Measurements from ENCODE around the gene PTPRG. TPM values are rescaled to one million over a fixed set of nuclear protein-coding genes. Genes with fewer than 3 reads are reported as not detected.
A peak's percentile ranks its signal among the peaks of the same experiment; 100 is the strongest.

PTPRG gene
- total and polyA plus RNA-seq, 2 of the 13 experiments (the other 11 are each of a cell fraction or from before 2014, with no cell fraction given), result 8.0 to 25.3 TPM

DNA sequence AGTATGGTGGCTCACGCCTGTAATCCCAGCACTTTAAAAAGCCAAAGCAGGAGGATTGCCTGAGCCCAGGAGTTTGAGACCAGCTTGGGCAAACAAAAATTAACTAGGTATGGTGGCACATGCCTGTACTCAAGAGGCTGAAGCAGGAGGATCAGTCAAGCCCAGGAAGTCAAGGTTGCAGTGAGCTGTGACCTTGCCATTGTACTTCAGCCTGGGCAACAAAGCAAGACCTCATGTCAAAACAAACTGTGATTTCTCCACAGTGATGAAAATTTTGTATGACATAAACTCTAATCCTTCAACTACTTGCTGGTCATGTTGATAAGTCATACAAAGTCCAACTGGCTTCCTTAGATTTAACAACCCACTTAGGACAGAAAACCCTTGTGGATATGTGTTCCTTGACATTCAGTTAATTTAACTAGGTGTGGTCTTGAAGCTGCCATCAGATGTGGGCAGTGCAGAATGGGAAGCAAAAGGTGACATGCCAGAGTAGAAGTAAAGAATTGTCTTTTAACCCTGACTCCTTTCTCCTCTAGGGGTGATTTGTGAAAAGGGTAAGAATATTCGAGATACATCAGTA lies 263.3 kb downstream of the PTPRG start (continued):
- TF ChIP-seq, protein P1, sequence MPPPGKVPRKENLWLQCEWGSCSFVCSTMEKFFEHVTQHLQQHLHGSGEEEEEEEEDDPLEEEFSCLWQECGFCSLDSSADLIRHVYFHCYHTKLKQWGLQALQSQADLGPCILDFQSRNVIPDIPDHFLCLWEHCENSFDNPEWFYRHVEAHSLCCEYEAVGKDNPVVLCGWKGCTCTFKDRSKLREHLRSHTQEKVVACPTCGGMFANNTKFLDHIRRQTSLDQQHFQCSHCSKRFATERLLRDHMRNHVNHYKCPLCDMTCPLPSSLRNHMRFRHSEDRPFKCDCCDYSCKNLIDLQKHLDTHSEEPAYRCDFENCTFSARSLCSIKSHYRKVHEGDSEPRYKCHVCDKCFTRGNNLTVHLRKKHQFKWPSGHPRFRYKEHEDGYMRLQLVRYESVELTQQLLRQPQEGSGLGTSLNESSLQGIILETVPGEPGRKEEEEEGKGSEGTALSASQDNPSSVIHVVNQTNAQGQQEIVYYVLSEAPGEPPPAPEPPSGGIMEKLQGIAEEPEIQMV (CRISPR knock-in tag; IDR thresholded peaks at IDR 0.05; ENCODE audit: low read depth), result no peak
- TF ChIP-seq ZIK1 (CRISPR knock-in tag; IDR thresholded peaks at IDR 0.05; ENCODE audit: borderline replicate concordance, low read depth) (no peak), ZMYM2 (CRISPR knock-in tag; IDR thresholded peaks at IDR 0.05) (peak; percentile 42; the same call in 1 of the 2 replicates), HNF4A (CRISPR knock-in tag; IDR thresholded peaks at IDR 0.05) (0 out of 2 replicates have a peak, but pooled peaks have one; percentile 12), ZNF781 (CRISPR knock-in tag; IDR thresholded peaks at IDR 0.05; ENCODE audit: borderline replicate concordance, not compliant biosample characterization) (no peak), SOX6 (IDR thresholded peaks at IDR 0.05) (no peak), SOX6 (CRISPR knock-in tag; IDR thresholded peaks at IDR 0.05) (0 out of 2 replicates have a peak, but pooled peaks have one; percentile 19), ZSCAN20 (CRISPR knock-in tag; IDR thresholded peaks at IDR 0.05; ENCODE audit: borderline replicate concordance) (no peak), REL (CRISPR knock-in tag; conservative IDR thresholded peaks at IDR 0.05) (no peak)
- TF ChIP-seq, protein P2, sequence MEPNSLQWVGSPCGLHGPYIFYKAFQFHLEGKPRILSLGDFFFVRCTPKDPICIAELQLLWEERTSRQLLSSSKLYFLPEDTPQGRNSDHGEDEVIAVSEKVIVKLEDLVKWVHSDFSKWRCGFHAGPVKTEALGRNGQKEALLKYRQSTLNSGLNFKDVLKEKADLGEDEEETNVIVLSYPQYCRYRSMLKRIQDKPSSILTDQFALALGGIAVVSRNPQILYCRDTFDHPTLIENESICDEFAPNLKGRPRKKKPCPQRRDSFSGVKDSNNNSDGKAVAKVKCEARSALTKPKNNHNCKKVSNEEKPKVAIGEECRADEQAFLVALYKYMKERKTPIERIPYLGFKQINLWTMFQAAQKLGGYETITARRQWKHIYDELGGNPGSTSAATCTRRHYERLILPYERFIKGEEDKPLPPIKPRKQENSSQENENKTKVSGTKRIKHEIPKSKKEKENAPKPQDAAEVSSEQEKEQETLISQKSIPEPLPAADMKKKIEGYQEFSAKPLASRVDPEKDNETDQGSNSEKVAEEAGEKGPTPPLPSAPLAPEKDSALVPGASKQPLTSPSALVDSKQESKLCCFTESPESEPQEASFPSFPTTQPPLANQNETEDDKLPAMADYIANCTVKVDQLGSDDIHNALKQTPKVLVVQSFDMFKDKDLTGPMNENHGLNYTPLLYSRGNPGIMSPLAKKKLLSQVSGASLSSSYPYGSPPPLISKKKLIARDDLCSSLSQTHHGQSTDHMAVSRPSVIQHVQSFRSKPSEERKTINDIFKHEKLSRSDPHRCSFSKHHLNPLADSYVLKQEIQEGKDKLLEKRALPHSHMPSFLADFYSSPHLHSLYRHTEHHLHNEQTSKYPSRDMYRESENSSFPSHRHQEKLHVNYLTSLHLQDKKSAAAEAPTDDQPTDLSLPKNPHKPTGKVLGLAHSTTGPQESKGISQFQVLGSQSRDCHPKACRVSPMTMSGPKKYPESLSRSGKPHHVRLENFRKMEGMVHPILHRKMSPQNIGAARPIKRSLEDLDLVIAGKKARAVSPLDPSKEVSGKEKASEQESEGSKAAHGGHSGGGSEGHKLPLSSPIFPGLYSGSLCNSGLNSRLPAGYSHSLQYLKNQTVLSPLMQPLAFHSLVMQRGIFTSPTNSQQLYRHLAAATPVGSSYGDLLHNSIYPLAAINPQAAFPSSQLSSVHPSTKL (CRISPR knock-in tag; IDR thresholded peaks at IDR 0.05), result 0 out of 2 replicates have a peak, but pooled peaks have one; percentile 30

All from HepG2 (cell line).